Endothelial cell of umbilical vein (primary cell): Measurements from ENCODE around the gene ZNF628. TPM values are rescaled to one million over a fixed set of nuclear protein-coding genes. Genes with fewer than 3 reads are reported as not detected.

Experiments used
- BruUV-seq: library from RNA; stranded (reverse); fragments of 400-500 nt; replicated peaks from 2 replicates; lab custom pipeline; 2021; lab: Mats Ljungman, UMichigan
- CTCF ChIA-PET: fragments of 300-600, 350-600 bp; sonication (Branson Sonifier 250); formaldehyde crosslinking; loops from one replicate; lab custom pipeline; 2021; ENCODE audit warnings: antibody characterized with exemption, inconsistent platforms; lab: Charles Lee
- POLR2A ChIA-PET: fragments of 300-600, 350-600 bp; sonication (Branson Sonifier 250); formaldehyde crosslinking; loops from one replicate; lab custom pipeline; 2021; ENCODE audit warnings: antibody characterized with exemption, inconsistent platforms; lab: Charles Lee
- DNase-seq: peaks from one replicate; pipeline ENCODE4 v3.0.0-alpha.2; 2011; ENCODE audit warnings: low read depth, low spot score
- FAIRE-seq: peaks from 2 replicates; lab custom pipeline; 2011; peaks lifted over from hg19 to GRCh38; lab: Jason Lieb, UNC
- H2AFZ ChIP-seq: 2 replicates; pipeline ENCODE4 v1.6.0; 2012; ENCODE audit warnings: low read depth, low read length, control low read depth, inconsistent platforms
- H3K27ac ChIP-seq: 2 replicates; pipeline ENCODE4 v1.5.1; 2011; ENCODE audit warnings: low read depth, mild to moderate bottlenecking, control low read depth, low read length, moderate library complexity; ENCODE audit not compliant: insufficient read depth
- H3K27me3 ChIP-seq, 2 experiments: 2 replicates each; pipeline versions ENCODE4 v1.6.0 to v1.6.1; 2011; ENCODE audit warnings: low read length in 2 of 2, mixed read lengths in 1 of 2; ENCODE audit not compliant: control insufficient read depth in 2 of 2, insufficient read depth in 2 of 2
- H3K36me3 ChIP-seq, 2 experiments: 2 replicates in 1 of 2; 3 replicates in 1 of 2; pipeline ENCODE4 v1.5.1; 2011; ENCODE audit warnings: low read length in 2 of 2, mild to moderate bottlenecking in 1 of 2, moderate library complexity in 1 of 2; ENCODE audit not compliant: control insufficient read depth in 2 of 2, insufficient read depth in 2 of 2; ENCODE audit errors: extremely low read depth in 1 of 2
- H3K4me1 ChIP-seq: 3 replicates; pipeline ENCODE4 v1.5.1; 2011; ENCODE audit warnings: mild to moderate bottlenecking, low read length; ENCODE audit not compliant: control insufficient read depth, insufficient read depth; ENCODE audit errors: extremely low read depth
- H3K4me2 ChIP-seq: 2 replicates; pipeline ENCODE4 v1.6.1; 2011; ENCODE audit warnings: low read length, control low read depth, mixed read lengths; ENCODE audit not compliant: insufficient read depth
- H3K4me3 ChIP-seq, 3 experiments: fragments of 200-600 bp in 1 of 3; sonication (generic), shearing (Covaris generic) in 1 of 3; replicated peaks in 1 of 3; 2 replicates each; pipeline ENCODE4 v1.5.1; 2011 to 2016; ENCODE audit warnings: control low read depth in 3 of 3, low read length in 3 of 3, mild to moderate bottlenecking in 2 of 3, inconsistent platforms in 1 of 3, low read depth in 1 of 3, moderate library complexity in 1 of 3; ENCODE audit not compliant: insufficient read depth in 1 of 3
- H3K79me2 ChIP-seq: 2 replicates; pipeline ENCODE4 v1.6.0; 2012; ENCODE audit warnings: low read length, inconsistent platforms; ENCODE audit not compliant: control insufficient read depth, insufficient read depth
- H3K9ac ChIP-seq: replicated peaks from 2 replicates; pipeline ENCODE3; 2011; ENCODE audit warnings: low read length, control low read depth; ENCODE audit not compliant: insufficient read depth; ENCODE audit errors: extremely low read depth
- H3K9me1 ChIP-seq: replicated peaks from 3 replicates; pipeline ENCODE4 v1.6.0; 2011; ENCODE audit warnings: mild to moderate bottlenecking, low read length; ENCODE audit not compliant: control insufficient read depth, insufficient read depth; ENCODE audit errors: extremely low read depth
- H3K9me3 ChIP-seq: replicated peaks from 2 replicates; pipeline ENCODE4 v1.5.1; 2012; ENCODE audit warnings: low read length, inconsistent platforms; ENCODE audit not compliant: control insufficient read depth, insufficient read depth
- H4K20me1 ChIP-seq: replicated peaks from 2 replicates; pipeline ENCODE3; 2011; ENCODE audit warnings: mild to moderate bottlenecking, low read length; ENCODE audit not compliant: control insufficient read depth, insufficient read depth; ENCODE audit errors: extremely low read depth
- EZH2 ChIP-seq: IDR thresholded peaks from 2 replicates; pipeline ENCODE4 v1.6.1; 2012; ENCODE audit warnings: borderline replicate concordance, low read depth, mild to moderate bottlenecking, moderate library complexity, low read length, inconsistent platforms; ENCODE audit not compliant: severe bottlenecking
- FOS ChIP-seq: IDR thresholded peaks from 2 replicates; pipeline ENCODE4 v1.6.1; 2011; ENCODE audit warnings: mild to moderate bottlenecking, low read length, moderate library complexity, borderline replicate concordance; ENCODE audit not compliant: insufficient read depth
- GATA2 ChIP-seq: IDR thresholded peaks from 2 replicates; pipeline ENCODE4 v1.7.0; 2011; ENCODE audit warnings: low read depth, mild to moderate bottlenecking, moderate library complexity, mixed read lengths, low read length; ENCODE audit not compliant: insufficient read length, insufficient read depth
- JUN ChIP-seq: IDR thresholded peaks from 2 replicates; pipeline ENCODE4 v1.6.1; 2011; ENCODE audit warnings: borderline replicate concordance, low read depth; ENCODE audit not compliant: insufficient read length, insufficient read depth
- MYC ChIP-seq: IDR thresholded peaks from one replicate; pipeline ENCODE4 v1.6.1; 2011; ENCODE audit warnings: mild to moderate bottlenecking, low read depth, low read length
- POLR2A ChIP-seq: IDR thresholded peaks from 2 replicates; pipeline ENCODE4 v1.6.1; 2012; ENCODE audit warnings: low read depth, mild to moderate bottlenecking, control low read depth, low read length
- POLR2AphosphoS5 ChIP-seq: IDR thresholded peaks from 2 replicates; pipeline ENCODE4 v1.6.1; 2012; ENCODE audit warnings: low read depth, mild to moderate bottlenecking, control low read depth, low read length, moderate library complexity; ENCODE audit not compliant: insufficient read depth
- dilution Hi-C: fragments of 300-500 bp; cut with MboI; formaldehyde crosslinking; loops from one replicate; pipeline ENCODE4 v1.15.0; 2019; ENCODE audit warnings: low sequenced_read_pairs; ENCODE audit not compliant: extremely low pct_ligation_motif_present
- intact Hi-C: fragments of 100-400 bp; cut with micrococcal nuclease; formaldehyde crosslinking; loops from one replicate; pipeline ENCODE4 v1.10.0; 2022
- polyA plus RNA-seq, 4 experiments: library from polyadenylated mRNA; depleted of rRNA in 3 of 4; stranded (reverse) in 3 of 4; unstranded in 1 of 4; fragments of >200 nt; gene quantifications; 2 replicates each; pipeline versions ENCODE4 v1.2.1 to v1.2.3, GENCODE V29; 2011 to 2012; ENCODE audit warnings: missing spikeins in 1 of 4
- total RNA-seq: library from RNA; stranded (reverse); gene quantifications from 2 replicates; pipeline ENCODE4 v1.2.3, GENCODE V29; 2021
- TF ChIP-seq, protein P1 (sequence below), 2 donors: IDR thresholded peaks; 1 replicate in 1 of 2; 2 replicates in 1 of 2; pipeline ENCODE4 v1.5.1; 2011; ENCODE audit warnings: low read length in 2 of 2, mild to moderate bottlenecking in 2 of 2, moderate library complexity in 2 of 2, control low read depth in 1 of 2, inconsistent platforms in 1 of 2, low read depth in 1 of 2; ENCODE audit not compliant: insufficient read depth in 1 of 2; ENCODE audit errors: extremely low read depth in 1 of 2
- TF ChIP-seq, protein P2 (sequence below): IDR thresholded peaks from 2 replicates; pipeline ENCODE4 v1.6.1; 2011; ENCODE audit not compliant: insufficient read depth, insufficient read length

Gene ZNF628
- total and polyA plus RNA-seq, 2 donors (not counting 3 experiments of a cell fraction or from before 2014, with no cell fraction given): 2.0 to 10.4 TPM

DNA sequence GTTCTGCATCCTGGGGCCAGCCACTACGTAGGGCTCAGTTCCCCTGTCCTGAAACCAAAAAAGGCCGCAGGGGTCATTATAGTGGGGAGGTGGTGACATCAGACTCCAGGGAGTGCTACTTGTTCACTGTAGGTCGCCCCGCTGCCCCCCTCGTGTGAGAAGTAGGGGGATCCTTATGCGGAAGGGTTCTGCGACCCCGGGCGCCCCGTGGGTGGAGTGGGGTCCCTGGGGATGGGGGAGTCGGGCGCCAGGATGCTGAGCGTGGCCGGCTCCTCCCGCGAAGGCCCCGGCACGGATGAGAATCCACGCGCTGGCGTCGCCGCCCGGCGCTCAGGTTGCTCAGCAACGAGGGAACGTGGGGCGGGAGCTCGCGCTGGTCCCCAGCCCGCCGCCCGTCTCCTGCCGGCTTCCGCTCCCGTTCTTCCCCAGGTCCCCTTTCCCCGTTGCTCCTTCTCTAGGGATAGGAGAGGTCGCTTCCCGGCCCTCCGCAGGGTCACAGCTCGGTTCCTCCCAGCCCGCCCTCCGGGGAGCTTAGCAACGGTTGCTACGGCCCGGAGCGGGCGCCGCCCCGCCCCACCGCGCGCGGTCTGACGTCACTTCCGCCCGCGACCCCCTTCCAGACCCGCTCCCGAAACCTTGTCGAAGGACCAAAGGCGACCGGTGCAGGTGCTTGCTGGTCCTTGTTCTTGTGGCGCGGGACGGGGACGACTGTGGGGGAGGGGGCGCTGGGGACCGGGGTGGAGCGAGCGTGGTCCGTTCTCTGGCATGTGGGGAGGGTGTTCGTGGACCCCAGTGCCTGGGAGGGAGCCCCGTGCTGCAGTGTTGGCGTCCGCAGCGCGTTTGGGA lies 8.4 kb downstream of the ZNF628 start, which contains the start of gene NAT14:
Gene NAT14, plus strand, starts transcription at position 596 of the 846 bp plus-strand sequence. CDS start 521 bp downstream, outside the sequence.
- ChIA-PET CTCF (interaction anchor here (0.9 to 6.1 kb wide), 8 partner anchors 8 to 344 kb away, joined by 3 to 91 read pairs (median 7); partner anchors contain the start of genes ZNF628 and ZNF865), POLR2A (interaction anchor here (0.7 to 0.8 kb wide), 3 partner anchors 10 to 344 kb away, joined by 3 to 6 read pairs (median 4); partner anchors contain the start of gene UBE2S)
- TF ChIP-seq FOS: no peak
- TF ChIP-seq POLR2AphosphoS5: peak; percentile 63
- H3K4me3 ChIP-seq: peak within 1 kb of the TSS; percentile 32 to 63 (median 63)
- no peaks in the 10 kb centered on the region for H3K9me3 ChIP-seq
- FAIRE-seq (peak; percentile 79), DNase-seq (peak; percentile 61)
- H3K27ac ChIP-seq: peak within 1 kb of the TSS; percentile 92
- H3K9me1 ChIP-seq: no peaks in the 10 kb centered on the region
- H2AFZ ChIP-seq: peak within 1 kb of the TSS; percentile 76
- peaks cover 0 to 3% of the 10 kb centered on the region in 2 experiments for H3K36me3 ChIP-seq
- H3K79me2 ChIP-seq: peaks cover 4% of the 10 kb centered on the region
- H4K20me1 ChIP-seq: no peaks in the 10 kb centered on the region
- no TSS peak for BruUV-seq
- H3K4me2 ChIP-seq: peak within 1 kb of the TSS; percentile 81
- peak within 1 kb of the TSS; percentile 74 for H3K9ac ChIP-seq
- intact Hi-C loops (no loop called here), dilution Hi-C loops (no loop called here)
- peaks cover 34% of the 10 kb centered on the region for H3K4me1 ChIP-seq
- H3K27me3 ChIP-seq: no peaks in the 10 kb centered on the region

DNA sequence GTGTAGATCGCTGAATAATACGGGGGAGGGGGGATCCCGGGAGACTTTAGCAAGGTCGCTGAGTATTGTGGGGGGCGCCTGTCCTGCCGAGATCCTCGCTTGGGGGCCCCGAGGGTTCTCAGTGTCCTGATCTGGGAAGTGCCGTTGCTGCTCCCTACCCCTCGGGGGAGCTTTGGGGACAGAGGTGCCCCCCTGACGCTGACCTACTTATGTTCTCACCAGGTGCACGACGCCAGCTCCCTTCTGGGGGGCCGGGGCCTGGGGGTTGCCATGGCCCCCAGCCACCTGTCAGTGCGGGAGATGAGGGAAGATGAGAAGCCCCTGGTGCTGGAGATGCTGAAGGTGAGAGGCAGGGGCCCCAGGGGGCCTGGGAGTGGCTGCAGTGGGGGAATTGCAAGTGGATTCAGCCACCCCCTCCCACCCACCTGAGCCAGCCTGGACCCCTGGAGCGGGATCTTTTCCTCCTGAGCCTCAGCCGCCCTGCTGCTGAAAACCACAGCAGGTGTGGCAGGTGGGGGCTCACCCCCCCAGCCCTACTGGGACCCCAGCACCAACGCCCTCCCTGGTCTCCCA lies 9.1 kb downstream of the ZNF628 start:
- Histone ChIP-seq H2AFZ (peak overlapping the region; percentile 76), H3K4me3 (peak overlapping the region; percentile 32 to 63 (median 63)), H4K20me1 (no peaks in the 10 kb centered on the region), H3K27me3 (no peaks in the 10 kb centered on the region), H3K9ac (peak overlapping the region; percentile 74), H3K4me1 (peaks cover 34% of the 10 kb centered on the region), H3K27ac (peak overlapping the region; percentile 92), H3K9me1 (no peaks in the 10 kb centered on the region), H3K9me3 (no peaks in the 10 kb centered on the region), H3K36me3 (peaks cover 0 to 3% of the 10 kb centered on the region in 2 experiments), H3K79me2 (peaks cover 4% of the 10 kb centered on the region), H3K4me2 (peak overlapping the region; percentile 71)
- CTCF ChIA-PET: interaction anchor here (0.7 to 6.1 kb wide), 11 partner anchors 8 to 345 kb away, joined by 3 to 91 read pairs (median 7); partner anchors contain the start of genes ZNF628 and ZNF865
- no peak for TF ChIP-seq POLR2A
- TF ChIP-seq EZH2: no peak
- TF ChIP-seq, protein P1, sequence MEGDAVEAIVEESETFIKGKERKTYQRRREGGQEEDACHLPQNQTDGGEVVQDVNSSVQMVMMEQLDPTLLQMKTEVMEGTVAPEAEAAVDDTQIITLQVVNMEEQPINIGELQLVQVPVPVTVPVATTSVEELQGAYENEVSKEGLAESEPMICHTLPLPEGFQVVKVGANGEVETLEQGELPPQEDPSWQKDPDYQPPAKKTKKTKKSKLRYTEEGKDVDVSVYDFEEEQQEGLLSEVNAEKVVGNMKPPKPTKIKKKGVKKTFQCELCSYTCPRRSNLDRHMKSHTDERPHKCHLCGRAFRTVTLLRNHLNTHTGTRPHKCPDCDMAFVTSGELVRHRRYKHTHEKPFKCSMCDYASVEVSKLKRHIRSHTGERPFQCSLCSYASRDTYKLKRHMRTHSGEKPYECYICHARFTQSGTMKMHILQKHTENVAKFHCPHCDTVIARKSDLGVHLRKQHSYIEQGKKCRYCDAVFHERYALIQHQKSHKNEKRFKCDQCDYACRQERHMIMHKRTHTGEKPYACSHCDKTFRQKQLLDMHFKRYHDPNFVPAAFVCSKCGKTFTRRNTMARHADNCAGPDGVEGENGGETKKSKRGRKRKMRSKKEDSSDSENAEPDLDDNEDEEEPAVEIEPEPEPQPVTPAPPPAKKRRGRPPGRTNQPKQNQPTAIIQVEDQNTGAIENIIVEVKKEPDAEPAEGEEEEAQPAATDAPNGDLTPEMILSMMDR (IDR thresholded peaks at IDR 0.05; ENCODE audit: extremely low read depth in 1 of 2, insufficient read depth in 1 of 2, low read depth in 1 of 2, low read length in 2 of 2): no peak
- no peak for TF ChIP-seq GATA2
- no peak for TF ChIP-seq MYC
- no peak for TF ChIP-seq FOS
- TF ChIP-seq JUN: no peak
- no peak for TF ChIP-seq POLR2AphosphoS5
- TF ChIP-seq, protein P2, sequence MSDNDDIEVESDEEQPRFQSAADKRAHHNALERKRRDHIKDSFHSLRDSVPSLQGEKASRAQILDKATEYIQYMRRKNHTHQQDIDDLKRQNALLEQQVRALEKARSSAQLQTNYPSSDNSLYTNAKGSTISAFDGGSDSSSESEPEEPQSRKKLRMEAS: no peak
- FAIRE-seq (peak; percentile 8), DNase-seq (no peak)
- dilution Hi-C loops: no loop called here
- POLR2A ChIA-PET: interaction anchor here (0.8 to 2.2 kb wide), 2 partner anchors 9 to 78 kb away, joined by 3 to 13 read pairs; partner anchors contain the start of genes UBE2S and ZNF628
- intact Hi-C loops: loop anchor here (2.0 kb wide), 1 partner anchor 19 kb away; no protein-coding TSS in a partner anchor
- BruUV-seq: TSS peak; percentile 28
